Spleen (tissue), 11 donors: Measurements from ENCODE around the gene PDK2. TPM values are rescaled to one million over a fixed set of nuclear protein-coding genes. Genes with fewer than 3 reads are reported as not detected.
A peak's percentile ranks its signal among the peaks of the same experiment; 100 is the strongest.

ENCODE experiments used
- DNase-seq: peaks from one replicate; pipeline ENCODE4 v3.0.0-alpha.2; 2020
- H3K27ac ChIP-seq, 8 donors: fragments of 200-600 bp; sonication (generic) in 7 of 8; 1 replicate in 4 of 8; 2 replicates in 4 of 8; pipeline versions ENCODE4 v1.5.0 to v1.8.0; 2016 to 2021; ENCODE audit warnings: inconsistent platforms in 4 of 8, mild to moderate bottlenecking in 4 of 8, moderate library complexity in 1 of 8
- H3K27me3 ChIP-seq, 7 donors: fragments of 200-600 bp; sonication (generic) in 6 of 7; replicated peaks in 1 of 7; 1 replicate in 4 of 7; 2 replicates in 3 of 7; pipeline versions ENCODE4 v1.5.0 to v1.8.0; 2016 to 2021; ENCODE audit warnings: inconsistent platforms in 3 of 7, mild to moderate bottlenecking in 1 of 7
- H3K36me3 ChIP-seq, 6 donors: fragments of 200-600 bp; sonication (generic) in 5 of 6; 1 replicate in 4 of 6; 2 replicates in 2 of 6; pipeline versions ENCODE4 v1.5.0 to v1.8.0; 2016 to 2021; ENCODE audit warnings: inconsistent platforms in 2 of 6
- H3K4me1 ChIP-seq, 6 donors: fragments of 200-600 bp; sonication (generic) in 5 of 6; 1 replicate in 3 of 6; 2 replicates in 3 of 6; pipeline versions ENCODE4 v1.5.0 to v1.8.0; 2016 to 2021; ENCODE audit warnings: inconsistent platforms in 3 of 6
- H3K4me3 ChIP-seq, 8 donors: fragments of 200-600 bp; sonication (generic) in 7 of 8; 1 replicate in 4 of 8; 2 replicates in 4 of 8; pipeline versions ENCODE4 v1.5.0 to v1.8.0; 2016 to 2021; ENCODE audit warnings: inconsistent platforms in 4 of 8, mild to moderate bottlenecking in 4 of 8, moderate library complexity in 2 of 8
- H3K9me3 ChIP-seq, 8 donors: fragments of 200-600 bp; sonication (generic) in 7 of 8; 1 replicate in 4 of 8; 2 replicates in 4 of 8; pipeline versions ENCODE4 v1.5.0 to v1.8.0; 2016 to 2021; ENCODE audit warnings: inconsistent platforms in 4 of 8
- CTCF ChIP-seq, 11 experiments: fragments of 200-600 bp in 7 of 11; fragments of 450-650 bp in 4 of 11; sonication (generic) in 4 of 11; IDR thresholded peaks in 8 of 11; conservative IDR thresholded peaks in 3 of 11; 1 replicate in 7 of 11; 2 replicates in 4 of 11; pipeline versions ENCODE4 v1.4.0 to v1.8.0; 2016 to 2021; ENCODE audit warnings: antibody characterized with exemption in 11 of 11, inconsistent platforms in 4 of 11, mild to moderate bottlenecking in 1 of 11
- POLR2A ChIP-seq, 3 donors: fragments of 450-650 bp; IDR thresholded peaks; one replicate each; pipeline ENCODE4 v1.5.1; 2017; ENCODE audit warnings: antibody characterized with exemption in 3 of 3, mild to moderate bottlenecking in 1 of 3
- POLR2AphosphoS5 ChIP-seq, 3 donors: sonication (generic); formaldehyde crosslinking; IDR thresholded peaks; one replicate each; pipeline ENCODE4 v1.5.1; 2017; ENCODE audit warnings: antibody characterized with exemption in 3 of 3
- WGBS, 5 donors: extraction: QIAGEN DNeasy Blood & Tissue Kit in 3 of 5; methylation state at CpG; one replicate each; pipeline versions ENCODE4 v1.1.5 to v1.1.7; 2013 to 2018; 5-methylcytosine and 5-hydroxymethylcytosine counted together
- intact Hi-C: fragments of 100-400 bp; cut with DNase I; formaldehyde crosslinking; loops from one replicate; pipeline ENCODE4 v1.15.0; 2023; ENCODE audit warnings: low total_unique reads
- polyA plus RNA-seq, 3 donors: library from polyadenylated mRNA; stranded (reverse); fragments of 200-250 nt; gene quantifications; one replicate each; pipeline ENCODE4 v1.2.1, GENCODE V29; 2013
- total RNA-seq, 7 donors: library from RNA; depleted of rRNA in 3 of 7; stranded (reverse); fragments of >200 nt in 3 of 7; fragmentation: NEBNext Ultra II Directional in 4 of 7; extraction: Animal tissue kit (Norgen Biotek cat#: 25700) in 4 of 7; gene quantifications; one replicate each; pipeline versions ENCODE4 v1.1.0 to v1.2.1, GENCODE V29; 2016 to 2021
- donor health status: healthy with polysubstance abuse.
- donor health status: DM: no; HTN: no; CAD: no; lungs with moderate emphysema.
- donor health status: DM: no; HTN: no; CAD: no.
- donor health status: Bipolar disorder and iron deficiency.
- donor health status: healthy.
- donor health status: DM: no; HTN: no; CAD: no.
- donor health status: DM: yes; HTN: yes; CAD: no.

The PDK2 gene
- total and polyA plus RNA-seq, 10 donors, result 8.7 to 41.5 (median 24.3) TPM

- H3K4me1 ChIP-seq, result peaks cover 64 to 100% (median 93%) of the 10 kb centered on the region in 6 donors
- TF ChIP-seq POLR2AphosphoS5 (IDR thresholded peaks at IDR 0.05) (peak in 1 of 3 donors; percentile 3), CTCF (IDR thresholded peaks at IDR 0.05 in 8 of 11, conservative IDR thresholded peaks at IDR 0.05 in 3 of 11) (no peak), POLR2A (IDR thresholded peaks at IDR 0.05) (no peak)
- 67 to 83% (median 73%) methylated on average over 6 of the region's 6 CpGs for whole genome bisulfite sequencing, 5 donors
- peak overlapping the region in 1 of 8 donors; percentile 94 for H3K4me3 ChIP-seq
- no peaks in the 10 kb centered on the region for H3K27me3 ChIP-seq
- peaks cover 0 to 74% (median 55%) of the 10 kb centered on the region in 6 donors for H3K36me3 ChIP-seq
- H3K9me3 ChIP-seq, result no peaks in the 10 kb centered on the region
- intact Hi-C loops, result no loop called here
- DNase-seq, result no peak
- peak overlapping the region in 4 of 8 donors; percentile 97 to 99 (median 98) for H3K27ac ChIP-seq
Measured at GRCh38 chr17:50144355-50144754, 49.2 kb downstream of the PDK2 start.

- peaks cover 63 to 100% (median 87%) of the 10 kb centered on the region in 6 donors for H3K4me1 ChIP-seq
- intact Hi-C loops, result no loop called here
- WGBS, 5 donors, result 80 to 84% (median 82%) methylated on average over 13 to 16 of the region's 16 CpGs
- H3K4me3 ChIP-seq, result peak overlapping the region in 1 of 8 donors; percentile 94
- peak overlapping the region in 6 of 8 donors; percentile 32 to 99 (median 97) for H3K27ac ChIP-seq
- peaks cover 0 to 68% (median 51%) of the 10 kb centered on the region in 6 donors for H3K36me3 ChIP-seq
- H3K27me3 ChIP-seq, result no peaks in the 10 kb centered on the region
- no peak for DNase-seq
- H3K9me3 ChIP-seq, result no peaks in the 10 kb centered on the region
- TF ChIP-seq POLR2A (IDR thresholded peaks at IDR 0.05), result no peak
- TF ChIP-seq CTCF (IDR thresholded peaks at IDR 0.05 in 8 of 11, conservative IDR thresholded peaks at IDR 0.05 in 3 of 11), result no peak
- TF ChIP-seq POLR2AphosphoS5 (IDR thresholded peaks at IDR 0.05), result peak in 2 of 3 donors; percentile 13 to 55
Measured at GRCh38 chr17:50144845-50145531, 49.8 kb downstream of the PDK2 start.

GRCh38 chr17:50145532-50146229 lies 50.5 kb downstream of the PDK2 start:
- Histone ChIP-seq H3K4me3 (peak overlapping the region in 4 of 8 donors; percentile 88 to 98 (median 94)), H3K36me3 (peaks cover 0 to 61% (median 44%) of the 10 kb centered on the region in 6 donors), H3K9me3 (no peaks in the 10 kb centered on the region), H3K27ac (peak overlapping the region in 6 of 8 donors; percentile 32 to 99 (median 97)), H3K4me1 (peaks cover 56 to 93% (median 80%) of the 10 kb centered on the region in 6 donors), H3K27me3 (no peaks in the 10 kb centered on the region)
- TF ChIP-seq POLR2A (IDR thresholded peaks at IDR 0.05), result no peak
- TF ChIP-seq CTCF (IDR thresholded peaks at IDR 0.05 in 8 of 11, conservative IDR thresholded peaks at IDR 0.05 in 3 of 11), result no peak
- no peak for TF ChIP-seq POLR2AphosphoS5 (IDR thresholded peaks at IDR 0.05)
- intact Hi-C loops, result no loop called here
- DNase-seq, result no peak
- 58 to 74% (median 63%) methylated on average over 11 of the region's 11 CpGs for WGBS, 5 donors
